Measurements from ENCODE around the gene TMEM255A.
"Not testable (repeated sequence)": the region's sequence is repeated elsewhere in the genome, so short reads cannot be mapped to it uniquely, and the experiment has no call there.

Gene TMEM255A

GRCh38 chrX:120310861-120311726 is at the start of gene TMEM255A:
Gene TMEM255A (minus strand): TSS chrX:120311461. CDS start chrX:120311309, 152 bp downstream.
- no peak for DNase-seq (ENCODE audit: low read depth)

- DNase-seq (ENCODE audit: low read depth) = peak; percentile 23
Measured at GRCh38 chrX:120358737-120359456, 47.6 kb upstream of the TMEM255A start.

GRCh38 chrX:120357186-120357585 is 45.9 kb upstream of the TMEM255A start:
- no peak for DNase-seq (ENCODE audit: low read depth)

DNA sequence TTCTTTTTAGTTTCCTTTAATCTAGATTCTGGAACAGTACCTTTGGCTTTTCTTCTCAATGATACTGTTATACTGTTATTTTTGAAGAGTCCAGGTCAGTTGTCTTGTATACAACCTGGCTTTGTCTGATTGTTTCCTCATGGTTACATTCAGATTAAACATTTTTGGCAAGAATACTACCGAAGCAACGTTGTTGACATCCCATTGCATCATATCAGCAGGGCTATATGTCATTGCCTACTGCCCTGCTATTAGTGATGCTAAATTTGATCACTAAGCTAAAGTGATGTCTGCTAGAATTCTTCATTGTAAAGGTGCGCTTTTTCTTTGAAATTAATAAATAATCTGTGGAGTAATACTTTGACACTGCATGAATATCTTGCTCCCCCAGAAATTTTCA is 44.8 kb upstream of the TMEM255A start:
- no peak for DNase-seq (ENCODE audit: low read depth)

- no peak for DNase-seq (ENCODE audit: low read depth)
Measured at GRCh38 chrX:120350450-120351138, 39.3 kb upstream of the TMEM255A start.

- not testable (repeated sequence) for DNase-seq (ENCODE audit: low read depth)
Measured at GRCh38 chrX:120344566-120344965, 33.3 kb upstream of the TMEM255A start.

DNA sequence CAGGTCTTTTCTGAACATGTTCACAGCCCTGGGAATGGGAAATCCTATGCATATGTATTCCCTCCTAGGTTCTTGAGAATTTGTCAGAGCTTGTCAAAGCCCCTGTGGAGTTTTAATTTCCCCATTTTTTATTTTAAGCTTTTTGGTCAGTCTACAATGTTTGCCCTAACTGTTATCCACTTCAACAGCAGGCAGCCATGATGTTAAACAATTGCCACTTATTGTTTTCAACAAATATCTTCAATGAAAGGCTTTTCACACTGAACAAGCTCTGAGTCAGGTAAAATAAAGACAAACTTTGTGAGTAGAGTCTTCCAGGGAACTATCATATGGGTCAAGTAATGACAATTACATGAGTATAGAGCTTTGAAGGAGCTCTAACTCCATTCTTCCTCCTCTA is 25.6 kb upstream of the TMEM255A start:
- no peak for DNase-seq (ENCODE audit: low read depth)

GRCh38 chrX:120335289-120335688 is 24.0 kb upstream of the TMEM255A start:
- DNase-seq (ENCODE audit: low read depth) = no peak

GRCh38 chrX:120334603-120335002 is 23.3 kb upstream of the TMEM255A start:
- DNase-seq (ENCODE audit: low read depth) = no peak

DNA sequence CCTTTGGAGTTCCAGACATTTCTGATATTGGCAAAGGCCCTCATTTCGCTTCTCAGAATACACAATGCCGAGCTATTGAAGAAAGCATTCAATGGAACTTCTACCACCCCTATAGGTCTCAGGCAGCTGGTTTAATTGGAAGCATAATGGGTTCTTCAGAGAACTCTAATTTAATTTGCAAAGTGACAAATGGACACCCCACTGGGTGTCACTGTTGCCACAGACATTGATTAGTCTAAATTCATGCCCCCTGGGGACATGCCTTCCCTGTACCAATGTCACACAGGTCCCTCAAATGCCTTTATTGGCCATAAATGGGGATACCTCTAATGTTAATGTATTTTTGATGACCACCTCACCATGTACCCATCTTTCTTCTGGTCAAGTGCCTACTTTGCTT is 22.9 kb upstream of the TMEM255A start:
- DNase-seq (ENCODE audit: low read depth) = no peak

DNA sequence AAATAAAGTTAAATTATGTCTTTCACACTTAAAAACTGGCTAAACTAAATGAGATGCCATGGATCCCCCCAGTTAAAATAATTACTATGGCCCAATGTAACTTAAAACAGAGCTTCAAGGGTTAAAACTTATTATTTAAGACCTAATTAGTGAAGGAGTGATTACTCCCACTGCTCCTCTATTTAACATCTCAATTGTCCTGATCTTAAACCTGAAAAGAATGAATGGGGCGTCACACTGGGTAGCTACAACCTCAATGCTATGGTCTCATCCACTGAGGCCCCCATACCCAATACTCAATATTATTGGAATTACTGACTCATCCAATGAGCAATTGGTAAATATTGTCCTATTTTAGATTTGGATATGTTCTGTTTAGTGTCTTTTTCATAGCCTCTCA is 21.1 kb upstream of the TMEM255A start:
- DNase-seq (ENCODE audit: low read depth) = no peak

- DNase-seq (ENCODE audit: low read depth) = no peak
Measured at GRCh38 chrX:120331116-120331515, 19.9 kb upstream of the TMEM255A start.

- no peak for DNase-seq (ENCODE audit: low read depth)
Measured at GRCh38 chrX:120321520-120322281, 10.4 kb upstream of the TMEM255A start.

- no peak for DNase-seq (ENCODE audit: low read depth)
Measured at GRCh38 chrX:120318411-120318810, 7.2 kb upstream of the TMEM255A start.

GRCh38 chrX:120316587-120317283 is 5.5 kb upstream of the TMEM255A start:
- no peak for DNase-seq (ENCODE audit: low read depth)

GRCh38 chrX:120315776-120316175 is 4.5 kb upstream of the TMEM255A start:
- DNase-seq (ENCODE audit: low read depth) = no peak

DNA sequence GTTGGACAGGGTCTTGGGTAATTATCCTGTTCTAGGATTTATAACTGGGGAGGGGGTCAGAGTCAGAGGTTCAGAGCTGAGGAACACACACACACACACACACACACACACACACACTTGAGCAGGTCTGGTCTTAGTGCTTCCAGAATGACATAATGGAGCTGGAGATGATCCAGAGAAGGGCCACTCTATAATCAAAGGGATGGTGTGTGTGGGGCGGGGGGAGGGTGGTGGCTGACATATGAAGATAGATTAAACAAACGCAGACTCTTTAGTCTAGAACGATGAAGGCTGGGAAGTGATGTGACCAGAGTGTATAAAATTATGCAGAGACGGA is 434 bp upstream of the TMEM255A start:
- DNase-seq (ENCODE audit: low read depth) = no peak

GRCh38 chrX:120309873-120310705 is 1.2 kb downstream of the TMEM255A start:
- DNase-seq (ENCODE audit: low read depth) = no peak

DNA sequence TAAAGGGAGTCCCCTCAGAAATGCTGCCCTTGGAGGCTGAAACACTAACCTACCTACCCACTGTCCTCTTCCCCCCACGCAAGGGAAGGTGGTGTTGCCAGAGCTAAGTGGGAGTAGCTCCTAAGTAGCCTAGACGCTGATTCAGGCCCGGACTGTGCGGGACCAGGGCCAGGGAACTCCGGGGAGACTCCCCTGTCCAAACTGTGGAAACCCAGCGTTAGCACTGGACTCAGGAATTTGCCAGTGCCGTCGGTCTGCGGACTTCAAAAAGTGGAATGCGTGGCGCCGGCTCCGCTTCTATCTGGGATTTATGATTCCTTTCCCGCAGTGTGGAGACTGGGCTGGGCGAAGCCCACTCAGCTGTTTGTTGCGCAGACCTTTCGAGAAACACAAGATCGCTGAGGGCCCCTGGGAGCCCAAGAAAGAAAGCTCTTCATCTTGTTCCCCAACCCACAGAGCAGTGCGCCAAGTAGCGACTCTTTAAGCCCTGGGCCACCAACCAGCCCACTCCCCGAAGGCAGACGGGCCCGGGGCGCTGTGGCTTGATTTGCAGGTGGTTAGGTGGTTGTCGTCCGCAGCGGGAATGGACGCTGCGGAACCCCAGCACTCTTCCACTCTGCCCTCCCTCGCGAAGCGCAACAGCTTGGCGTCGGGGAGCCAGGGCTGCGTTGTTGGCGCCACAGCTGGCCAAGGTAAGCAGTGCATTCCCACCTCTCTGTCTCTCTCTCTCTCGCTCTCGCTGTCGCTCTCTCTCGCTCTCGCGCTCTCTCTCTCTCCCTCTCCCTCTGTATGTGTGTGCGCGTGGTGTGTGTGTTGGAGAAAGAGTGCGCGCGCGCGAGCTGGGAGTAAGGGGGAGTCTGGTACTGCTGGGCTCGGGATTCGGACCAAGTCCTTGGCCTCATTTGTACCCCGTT is 2.0 kb downstream of the TMEM255A start:
- DNase-seq (ENCODE audit: low read depth) = peak; percentile 52
